GM12878 (cell line): ENCODE data around the gene AGR3.

Experiments
- NRF1 ChIP-seq: conservative IDR thresholded peaks from 2 replicates; pipeline ENCODE4 v1.6.1; 2011; ENCODE audit warnings: mild to moderate bottlenecking, low read depth, low read length, improper control_type of control experiment
- POLR2A ChIP-seq: IDR thresholded peaks from 2 replicates; pipeline ENCODE4 v1.6.1; 2011; ENCODE audit warnings: low read depth, mild to moderate bottlenecking, low read length
- POLR2AphosphoS2 ChIP-seq: IDR thresholded peaks from 2 replicates; pipeline ENCODE4 v1.6.1; 2011; ENCODE audit warnings: low read depth, mild to moderate bottlenecking, low read length, improper control_type of control experiment, moderate library complexity
- TCF3 ChIP-seq: IDR thresholded peaks from 2 replicates; pipeline ENCODE4 v1.6.1; 2012; ENCODE audit warnings: low read depth, mild to moderate bottlenecking, low read length, borderline replicate concordance; ENCODE audit not compliant: insufficient read depth

DNA sequence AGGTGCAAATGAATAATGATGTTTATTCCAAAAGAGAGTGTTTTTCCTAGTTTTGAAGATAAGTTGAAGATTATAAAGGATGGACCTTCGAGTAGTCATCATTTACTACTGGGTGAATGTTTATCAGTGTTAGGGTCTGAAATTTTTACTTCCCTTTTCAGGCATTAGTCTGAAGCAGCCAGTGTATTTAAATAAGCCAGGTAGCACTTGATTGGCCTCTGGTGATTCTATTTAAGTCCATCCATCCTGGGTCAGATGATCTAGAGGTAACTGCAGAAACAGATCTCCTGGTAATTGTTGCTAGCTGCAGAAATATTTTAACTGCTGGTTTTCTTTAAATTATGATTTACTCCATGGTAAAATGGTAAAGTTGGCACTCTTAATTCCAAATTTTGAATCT lies 42.9 kb downstream of the AGR3 start:
- TF ChIP-seq POLR2A (no peak), POLR2AphosphoS2 (no peak), NRF1 (no peak), TCF3 (no peak)
